Smooth muscle cell (in vitro differentiated cells): ENCODE results near the gene CPM. TPM values are rescaled to one million over a fixed set of nuclear protein-coding genes. Genes with fewer than 3 reads are reported as not detected.

Experiments used
- DNase-seq: peaks from one replicate; lab custom pipeline; 2025; ENCODE audit not compliant: unreplicated experiment; lab: John Stamatoyannopoulos, UW
- H2AFZ ChIP-seq: fragments of 200-600 bp; sonication (generic); 2 replicates; pipeline ENCODE4 v1.6.0; 2016; ENCODE audit warnings: antibody characterized with exemption, low read depth, mild to moderate bottlenecking
- H3F3A ChIP-seq: fragments of 200-600 bp; sonication (generic); 2 replicates; pipeline ENCODE4 v1.6.0; 2017; ENCODE audit warnings: antibody characterized with exemption, low read depth
- H3K27ac ChIP-seq: fragments of 200-600 bp; sonication (generic); 2 replicates; pipeline ENCODE4 v1.5.1; 2016; ENCODE audit warnings: low read depth, mild to moderate bottlenecking
- H3K27me3 ChIP-seq: fragments of 200-600 bp; sonication (generic); 2 replicates; pipeline ENCODE4 v1.6.1; 2016; ENCODE audit warnings: low read depth, mild to moderate bottlenecking
- H3K36me3 ChIP-seq: fragments of 200-600 bp; sonication (generic); 2 replicates; pipeline ENCODE4 v1.5.1; 2016; ENCODE audit warnings: low read depth
- H3K4me1 ChIP-seq: fragments of 200-600 bp; sonication (generic); 2 replicates; pipeline ENCODE4 v1.5.1; 2016; ENCODE audit warnings: low read depth
- H3K4me2 ChIP-seq: fragments of 200-600 bp; sonication (generic); 2 replicates; pipeline ENCODE4 v1.6.0; 2016; ENCODE audit warnings: mild to moderate bottlenecking
- H3K4me3 ChIP-seq: fragments of 200-600 bp; sonication (generic); 2 replicates; pipeline ENCODE4 v1.5.1; 2016; ENCODE audit warnings: mild to moderate bottlenecking
- H3K79me2 ChIP-seq: fragments of 200-600 bp; sonication (generic); 2 replicates; pipeline ENCODE4 v1.6.0; 2016; ENCODE audit warnings: low read depth, mild to moderate bottlenecking
- H3K9ac ChIP-seq: fragments of 200-600 bp; sonication (generic); 2 replicates; pipeline ENCODE4 v1.6.0; 2016; ENCODE audit warnings: low read depth
- H3K9me3 ChIP-seq: fragments of 200-600 bp; sonication (generic); replicated peaks from 2 replicates; pipeline ENCODE4 v1.5.1; 2016; ENCODE audit warnings: low read depth
- H4K20me1 ChIP-seq: fragments of 200-600 bp; sonication (generic); 2 replicates; pipeline ENCODE4 v1.6.0; 2016; ENCODE audit warnings: low read depth
- WGBS: methylation state at CpG from one replicate; pipeline ENCODE4 v1.1.7; 2016; ENCODE audit warnings: low lambda C conversion rate; 5-methylcytosine and 5-hydroxymethylcytosine counted together
- polyA plus RNA-seq: library from polyadenylated mRNA; unstranded; fragments of >200 nt; fragmentation: Nextera tagmentation; extraction: Ambion mirVana; gene quantifications from 2 replicates; pipeline ENCODE4 v1.2.1, GENCODE V29; 2016
- total RNA-seq: library from RNA; depleted of rRNA; stranded (reverse); fragments of >200 nt; gene quantifications from 2 replicates; pipeline ENCODE4 v1.2.3, GENCODE V29; 2014
- TF ChIP-seq, protein P1 (sequence below): fragments of 200-600 bp; sonication (generic); IDR thresholded peaks from 2 replicates; pipeline ENCODE4 v1.5.1; 2017; ENCODE audit warnings: borderline replicate concordance, mild to moderate bottlenecking, antibody characterized with exemption; ENCODE audit not compliant: insufficient read depth, poor library complexity, severe bottlenecking

Gene CPM
- total and polyA plus RNA-seq, 2 experiments from 2014 or later: 0.57 to 6.2 TPM

DNA sequence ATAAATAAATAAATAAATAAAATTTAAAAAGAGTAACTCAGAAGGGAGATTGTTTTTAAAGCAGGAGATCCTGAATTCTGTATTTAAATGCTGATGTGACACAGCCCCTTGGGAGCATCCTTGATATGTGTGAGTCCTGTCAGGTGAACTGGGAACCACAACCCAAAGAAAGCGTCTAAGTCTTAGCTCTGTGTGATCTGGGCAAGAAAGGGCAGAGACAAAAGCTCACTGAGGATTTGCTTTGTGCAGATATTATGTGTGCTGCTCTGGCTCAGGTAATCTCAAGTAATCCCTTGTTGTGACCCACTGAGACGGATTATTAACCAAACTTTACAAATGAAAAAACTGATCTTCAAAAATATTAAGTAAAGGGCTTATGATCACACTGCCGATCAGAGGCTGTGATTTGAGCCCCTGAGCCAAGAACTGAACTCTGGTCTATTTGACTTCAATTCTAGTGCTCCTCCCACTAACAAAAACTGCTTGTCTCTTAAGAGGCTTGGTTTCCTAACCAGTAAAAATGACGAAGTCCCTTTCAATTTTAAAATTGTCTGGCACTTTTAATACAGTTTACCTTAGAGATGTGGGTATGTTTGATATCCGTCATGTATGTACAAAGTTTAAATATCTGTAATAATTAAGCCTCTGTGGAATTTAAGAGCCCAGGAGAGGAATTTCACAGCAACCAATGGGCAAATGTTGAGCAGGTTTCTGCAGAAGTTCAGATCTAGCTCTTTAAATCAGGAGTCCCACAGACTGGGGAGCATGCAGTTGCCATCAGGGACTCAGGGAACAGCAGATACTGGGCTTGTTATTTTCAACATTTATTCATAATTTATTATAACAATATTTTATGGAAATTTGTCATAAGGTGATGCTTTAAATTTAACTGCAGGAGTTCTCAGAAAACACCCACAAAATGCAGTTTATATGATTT is 46.1 kb downstream of the CPM start:
- WGBS: 89% methylated on average over 5 of the region's 5 CpGs

DNA sequence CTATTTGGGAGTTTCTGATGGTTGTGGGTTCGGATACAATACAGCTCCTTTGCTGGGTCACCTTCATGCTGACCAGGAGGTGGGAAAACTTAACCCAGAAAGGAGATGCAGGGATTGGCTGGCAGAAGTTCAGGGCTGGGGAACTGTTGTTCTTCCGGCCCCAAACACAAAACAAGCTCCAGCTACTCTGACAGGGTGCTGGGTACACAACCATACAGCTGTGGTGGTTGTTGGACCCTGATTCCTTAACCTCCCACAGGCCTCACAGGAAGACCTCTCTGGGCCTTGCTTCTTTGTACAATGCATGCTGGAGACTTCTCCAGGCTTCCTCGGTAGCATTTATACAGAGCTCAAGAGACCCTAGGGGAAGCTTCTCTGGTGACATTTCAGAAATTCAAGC is 47.6 kb downstream of the CPM start:
- TF ChIP-seq, protein P1, sequence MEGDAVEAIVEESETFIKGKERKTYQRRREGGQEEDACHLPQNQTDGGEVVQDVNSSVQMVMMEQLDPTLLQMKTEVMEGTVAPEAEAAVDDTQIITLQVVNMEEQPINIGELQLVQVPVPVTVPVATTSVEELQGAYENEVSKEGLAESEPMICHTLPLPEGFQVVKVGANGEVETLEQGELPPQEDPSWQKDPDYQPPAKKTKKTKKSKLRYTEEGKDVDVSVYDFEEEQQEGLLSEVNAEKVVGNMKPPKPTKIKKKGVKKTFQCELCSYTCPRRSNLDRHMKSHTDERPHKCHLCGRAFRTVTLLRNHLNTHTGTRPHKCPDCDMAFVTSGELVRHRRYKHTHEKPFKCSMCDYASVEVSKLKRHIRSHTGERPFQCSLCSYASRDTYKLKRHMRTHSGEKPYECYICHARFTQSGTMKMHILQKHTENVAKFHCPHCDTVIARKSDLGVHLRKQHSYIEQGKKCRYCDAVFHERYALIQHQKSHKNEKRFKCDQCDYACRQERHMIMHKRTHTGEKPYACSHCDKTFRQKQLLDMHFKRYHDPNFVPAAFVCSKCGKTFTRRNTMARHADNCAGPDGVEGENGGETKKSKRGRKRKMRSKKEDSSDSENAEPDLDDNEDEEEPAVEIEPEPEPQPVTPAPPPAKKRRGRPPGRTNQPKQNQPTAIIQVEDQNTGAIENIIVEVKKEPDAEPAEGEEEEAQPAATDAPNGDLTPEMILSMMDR: no peak
- H4K20me1 ChIP-seq: no peaks in the 10 kb centered on the region
- no peak for DNase-seq
- 85% methylated on average over 3 of the region's 3 CpGs for WGBS
- H3K4me2 ChIP-seq: no peak overlapping the region
- H3K9ac ChIP-seq: no peak overlapping the region
- no peaks in the 10 kb centered on the region for H3K27me3 ChIP-seq
- no peak overlapping the region for H3K4me3 ChIP-seq
- H3K9me3 ChIP-seq: no peaks in the 10 kb centered on the region
- no peak overlapping the region for H3K27ac ChIP-seq
- H3F3A ChIP-seq: no peaks in the 10 kb centered on the region
- no peaks in the 10 kb centered on the region for H3K4me1 ChIP-seq
- H3K79me2 ChIP-seq: no peaks in the 10 kb centered on the region
- H3K36me3 ChIP-seq: no peaks in the 10 kb centered on the region
- no peak overlapping the region for H2AFZ ChIP-seq

More for the DNA sequence above, 46.1 kb downstream of the CPM start:
- H3K4me3 ChIP-seq: no peak overlapping the region
- no peaks in the 10 kb centered on the region for H3K27me3 ChIP-seq
- H2AFZ ChIP-seq: no peak overlapping the region
- H3K79me2 ChIP-seq: no peaks in the 10 kb centered on the region
- no peaks in the 10 kb centered on the region for H3K4me1 ChIP-seq
- H3K9me3 ChIP-seq: no peaks in the 10 kb centered on the region
- TF ChIP-seq, protein P1: no peak
- no peak overlapping the region for H3K9ac ChIP-seq
- H3K27ac ChIP-seq: no peak overlapping the region
- no peak overlapping the region for H3K4me2 ChIP-seq
- no peaks in the 10 kb centered on the region for H4K20me1 ChIP-seq
- no peak for DNase-seq
- H3K36me3 ChIP-seq: no peaks in the 10 kb centered on the region
- no peaks in the 10 kb centered on the region for H3F3A ChIP-seq

DNA sequence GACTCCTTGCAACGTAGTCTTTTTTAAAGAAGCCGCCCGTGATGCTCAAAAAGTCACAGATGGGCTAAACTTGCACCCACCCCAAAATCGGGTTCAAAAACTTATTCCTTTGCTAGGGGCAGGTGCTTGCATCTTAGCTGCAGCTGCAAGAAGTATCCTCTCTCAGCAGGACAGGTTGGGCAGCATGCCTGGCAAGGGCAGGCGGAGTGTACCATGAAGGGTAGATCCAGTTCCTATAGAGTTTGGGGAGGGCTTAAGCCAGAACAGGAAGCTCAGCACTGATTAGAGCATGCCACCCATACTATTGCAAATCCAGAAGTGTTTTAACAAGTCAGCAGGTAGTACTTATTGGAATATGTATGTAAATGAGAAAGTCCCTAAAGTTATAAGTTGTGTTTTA is 48.7 kb downstream of the CPM start:
- TF ChIP-seq, protein P1: no peak
- no peaks in the 10 kb centered on the region for H3F3A ChIP-seq
- H3K27ac ChIP-seq: no peak overlapping the region
- H3K9ac ChIP-seq: no peak overlapping the region
- H3K27me3 ChIP-seq: no peaks in the 10 kb centered on the region
- no peaks in the 10 kb centered on the region for H4K20me1 ChIP-seq
- H3K9me3 ChIP-seq: no peaks in the 10 kb centered on the region
- 85% methylated on average over 5 of the region's 5 CpGs for WGBS
- no peak for DNase-seq
- H3K4me1 ChIP-seq: no peaks in the 10 kb centered on the region
- H2AFZ ChIP-seq: no peak overlapping the region
- H3K4me3 ChIP-seq: no peak overlapping the region
- no peak overlapping the region for H3K4me2 ChIP-seq
- no peaks in the 10 kb centered on the region for H3K36me3 ChIP-seq
- H3K79me2 ChIP-seq: no peaks in the 10 kb centered on the region

DNA sequence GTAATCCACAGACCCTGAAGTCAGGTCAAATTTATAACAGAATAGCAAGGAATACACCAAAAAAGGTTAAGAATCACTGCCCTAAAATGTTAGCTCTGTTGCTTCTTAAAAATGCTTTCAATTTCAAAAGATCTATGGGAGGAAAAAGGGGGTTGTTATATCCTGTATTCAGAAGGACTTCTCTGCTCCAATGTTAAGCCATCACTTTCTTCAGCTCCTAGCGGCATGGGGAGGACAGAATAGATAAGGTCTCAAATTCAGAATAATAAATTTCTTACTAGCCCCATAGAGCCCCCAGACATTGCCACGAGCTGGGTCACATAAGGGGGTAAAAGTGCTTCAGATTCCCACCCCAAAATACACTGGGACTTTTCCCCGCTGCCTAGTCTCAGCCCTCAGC is 49.8 kb downstream of the CPM start:
- H3K9ac ChIP-seq: no peak overlapping the region
- no peaks in the 10 kb centered on the region for H3K36me3 ChIP-seq
- no peak overlapping the region for H2AFZ ChIP-seq
- DNase-seq: no peak
- H3K4me2 ChIP-seq: no peak overlapping the region
- no peaks in the 10 kb centered on the region for H3K9me3 ChIP-seq
- no peaks in the 10 kb centered on the region for H3K79me2 ChIP-seq
- no peak overlapping the region for H3K27ac ChIP-seq
- no peaks in the 10 kb centered on the region for H3K27me3 ChIP-seq
- no peaks in the 10 kb centered on the region for H3F3A ChIP-seq
- TF ChIP-seq, protein P1: no peak
- no peak overlapping the region for H3K4me3 ChIP-seq
- no peaks in the 10 kb centered on the region for H3K4me1 ChIP-seq
- H4K20me1 ChIP-seq: no peaks in the 10 kb centered on the region
- WGBS: 84% methylated on average over 3 of the region's 3 CpGs
